ENCODE data around the gene VAV3. TPM values are rescaled to one million over a fixed set of nuclear protein-coding genes. Genes with fewer than 3 reads are reported as not detected.

VAV3 gene
- total and polyA plus RNA-seq, 2 of the 13 experiments (the other 11 are each of a cell fraction or from before 2014, with no cell fraction given), result 15.9 to 29.8 TPM

DNA sequence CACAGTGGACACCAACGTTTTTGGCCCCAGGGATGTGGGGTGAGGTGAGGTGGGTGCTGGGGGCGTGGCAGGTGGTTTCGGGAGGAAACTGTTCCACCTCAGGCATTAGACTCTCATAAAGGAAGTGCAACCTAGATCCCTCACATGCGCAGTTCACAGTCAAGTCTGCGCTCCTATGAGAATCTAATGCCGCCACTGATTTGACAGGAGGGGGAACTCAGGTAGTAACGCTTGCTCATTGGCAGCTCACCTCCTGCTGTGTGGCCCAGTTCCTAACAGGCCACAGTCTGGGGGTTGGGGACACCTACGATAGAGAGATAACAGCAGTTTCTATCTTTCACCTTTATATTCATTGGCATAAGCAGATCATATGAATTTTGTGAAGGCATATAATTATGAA lies 347.1 kb downstream of the VAV3 start:
- FAIRE-seq (no peak), ATAC-seq (no peak), DNase-seq (ENCODE audit: low spot score) (no peak)
- Histone ChIP-seq H3K4me2 (ENCODE audit: low read depth, low read length) (no peak overlapping the region), H3K9me3 (ENCODE audit: low read length) (peaks cover 1% of the 10 kb centered on the region; the same call in 1 of the 2 replicates), H3K9ac (ENCODE audit: insufficient read depth, low read depth, low read length) (no peak overlapping the region), H4K20me1 (ENCODE audit: insufficient read depth, low read length) (no peaks in the 10 kb centered on the region), H3K4me1 (ENCODE audit: insufficient read depth, low read length) (no peaks in the 10 kb centered on the region), H3K27ac (ENCODE audit: extremely low read length, insufficient read depth, low read length) (no peak overlapping the region), H3K79me2 (ENCODE audit: insufficient read depth, low read length) (no peaks in the 10 kb centered on the region), H3K36me3 (replicated peaks in 1 of 2; ENCODE audit: control insufficient read depth in 1 of 2, insufficient read depth in 2 of 2, low read length in 2 of 2) (no peaks in the 10 kb centered on the region; a peak in 1 of 5 replicates), H3K4me3 (replicated peaks in 1 of 3; ENCODE audit: insufficient read depth in 1 of 3, low read depth in 2 of 3, low read length in 3 of 3) (no peak overlapping the region), H3K27me3 (ENCODE audit: control insufficient read depth in 1 of 2, insufficient read depth in 2 of 2, low read length in 2 of 2) (no peaks in the 10 kb centered on the region), H2AFZ (ENCODE audit: low read length) (no peak overlapping the region)
- no TSS peak for BruUV-seq (replicated peaks)
- TF ChIP-seq RFXANK (CRISPR knock-in tag; IDR thresholded peaks at IDR 0.05), result no peak
- TF ChIP-seq SRF (IDR thresholded peaks at IDR 0.05; ENCODE audit: low read depth, low read length), result no peak
- intact Hi-C loops (cut with micrococcal nuclease; ENCODE audit: unreplicated experiment), result no loop called here
- WGBS (ENCODE audit: low lambda C conversion rate), result 85% methylated on average over 5 of the region's 8 CpGs
- ChIA-PET CTCF (ENCODE audit: low intra/inter-chr PET ratio, low total read pairs) (no interaction called here), POLR2A (no interaction called here)
- in situ Hi-C loops (cut with HindIII; ENCODE audit: extremely low pct_ligation_motif_present, low pct_unique_long_range_greater_than_20kb), result no loop called here

DNA sequence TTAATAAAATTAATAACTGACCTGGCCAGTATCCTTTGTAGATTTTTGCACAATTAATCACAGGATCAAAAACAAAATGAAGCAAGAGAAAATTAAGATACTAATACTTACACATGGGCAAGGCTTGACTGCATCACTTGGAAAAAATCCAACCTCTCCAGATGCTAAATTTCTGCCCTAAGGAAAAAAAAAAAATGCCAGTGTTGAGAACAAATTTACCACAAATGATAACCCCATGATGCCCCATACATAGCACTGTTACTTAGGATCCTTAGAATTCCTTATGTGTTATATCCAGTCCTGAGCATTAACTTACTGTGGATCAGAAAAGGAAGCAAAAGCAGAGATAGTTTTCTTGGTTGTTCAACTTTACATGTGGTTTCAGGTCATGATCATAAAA lies 347.5 kb downstream of the VAV3 start:
- no peak overlapping the region for H3K4me3 ChIP-seq (replicated peaks in 1 of 3; ENCODE audit: insufficient read depth in 1 of 3, low read depth in 2 of 3, low read length in 3 of 3)
- intact Hi-C loops (cut with micrococcal nuclease; ENCODE audit: unreplicated experiment) (no loop called here), in situ Hi-C loops (cut with HindIII; ENCODE audit: extremely low pct_ligation_motif_present, low pct_unique_long_range_greater_than_20kb) (no loop called here)
- no peaks in the 10 kb centered on the region for H3K79me2 ChIP-seq (ENCODE audit: insufficient read depth, low read length)
- H3K27me3 ChIP-seq (ENCODE audit: control insufficient read depth in 1 of 2, insufficient read depth in 2 of 2, low read length in 2 of 2), result no peaks in the 10 kb centered on the region
- no peaks in the 10 kb centered on the region; a peak in 1 of 5 replicates for H3K36me3 ChIP-seq (replicated peaks in 1 of 2; ENCODE audit: control insufficient read depth in 1 of 2, insufficient read depth in 2 of 2, low read length in 2 of 2)
- no peak overlapping the region for H3K9ac ChIP-seq (ENCODE audit: insufficient read depth, low read depth, low read length)
- no peak overlapping the region for H3K4me2 ChIP-seq (ENCODE audit: low read depth, low read length)
- H3K9me3 ChIP-seq (ENCODE audit: low read length), result peaks cover 6% of the 10 kb centered on the region
- H2AFZ ChIP-seq (ENCODE audit: low read length), result no peak overlapping the region
- no peak overlapping the region for H3K27ac ChIP-seq (ENCODE audit: extremely low read length, insufficient read depth, low read length)
- no peaks in the 10 kb centered on the region for H3K4me1 ChIP-seq (ENCODE audit: insufficient read depth, low read length)
- DNase-seq (ENCODE audit: low spot score) (no peak), ATAC-seq (no peak), FAIRE-seq (no peak)
- no peaks in the 10 kb centered on the region for H4K20me1 ChIP-seq (ENCODE audit: insufficient read depth, low read length)
- POLR2A ChIA-PET, result no interaction called here
- no TSS peak for BruUV-seq (replicated peaks)
- CTCF ChIA-PET (ENCODE audit: low intra/inter-chr PET ratio, low total read pairs), result no interaction called here
- TF ChIP-seq, protein P1, sequence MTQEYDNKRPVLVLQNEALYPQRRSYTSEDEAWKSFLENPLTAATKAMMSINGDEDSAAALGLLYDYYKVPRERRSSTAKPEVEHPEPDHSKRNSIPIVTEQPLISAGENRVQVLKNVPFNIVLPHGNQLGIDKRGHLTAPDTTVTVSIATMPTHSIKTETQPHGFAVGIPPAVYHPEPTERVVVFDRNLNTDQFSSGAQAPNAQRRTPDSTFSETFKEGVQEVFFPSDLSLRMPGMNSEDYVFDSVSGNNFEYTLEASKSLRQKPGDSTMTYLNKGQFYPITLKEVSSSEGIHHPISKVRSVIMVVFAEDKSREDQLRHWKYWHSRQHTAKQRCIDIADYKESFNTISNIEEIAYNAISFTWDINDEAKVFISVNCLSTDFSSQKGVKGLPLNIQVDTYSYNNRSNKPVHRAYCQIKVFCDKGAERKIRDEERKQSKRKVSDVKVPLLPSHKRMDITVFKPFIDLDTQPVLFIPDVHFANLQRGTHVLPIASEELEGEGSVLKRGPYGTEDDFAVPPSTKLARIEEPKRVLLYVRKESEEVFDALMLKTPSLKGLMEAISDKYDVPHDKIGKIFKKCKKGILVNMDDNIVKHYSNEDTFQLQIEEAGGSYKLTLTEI (CRISPR knock-in tag; conservative IDR thresholded peaks at IDR 0.05), result no peak
- TF ChIP-seq KAT2B (IDR thresholded peaks at IDR 0.05; ENCODE audit: borderline replicate concordance, low read depth, low read length) (no peak), ZNF331 (CRISPR knock-in tag; IDR thresholded peaks at IDR 0.05) (no peak), ZNF468 (CRISPR knock-in tag; IDR thresholded peaks at IDR 0.05) (no peak), KDM3A (CRISPR knock-in tag; IDR thresholded peaks at IDR 0.05; ENCODE audit: low read depth) (no peak), FOXC1 (CRISPR knock-in tag; IDR thresholded peaks at IDR 0.05; ENCODE audit: borderline replicate concordance) (no peak), NR2F1 (CRISPR knock-in tag; IDR thresholded peaks at IDR 0.05) (no peak), JDP2 (CRISPR knock-in tag; IDR thresholded peaks at IDR 0.05; ENCODE audit: borderline replicate concordance) (no peak), SALL2 (CRISPR knock-in tag; IDR thresholded peaks at IDR 0.05) (no peak), ZSCAN21 (CRISPR knock-in tag; IDR thresholded peaks at IDR 0.05; ENCODE audit: borderline replicate concordance) (no peak), IRF2 (CRISPR knock-in tag; IDR thresholded peaks at IDR 0.05) (no peak)
- TF ChIP-seq, protein P2, sequence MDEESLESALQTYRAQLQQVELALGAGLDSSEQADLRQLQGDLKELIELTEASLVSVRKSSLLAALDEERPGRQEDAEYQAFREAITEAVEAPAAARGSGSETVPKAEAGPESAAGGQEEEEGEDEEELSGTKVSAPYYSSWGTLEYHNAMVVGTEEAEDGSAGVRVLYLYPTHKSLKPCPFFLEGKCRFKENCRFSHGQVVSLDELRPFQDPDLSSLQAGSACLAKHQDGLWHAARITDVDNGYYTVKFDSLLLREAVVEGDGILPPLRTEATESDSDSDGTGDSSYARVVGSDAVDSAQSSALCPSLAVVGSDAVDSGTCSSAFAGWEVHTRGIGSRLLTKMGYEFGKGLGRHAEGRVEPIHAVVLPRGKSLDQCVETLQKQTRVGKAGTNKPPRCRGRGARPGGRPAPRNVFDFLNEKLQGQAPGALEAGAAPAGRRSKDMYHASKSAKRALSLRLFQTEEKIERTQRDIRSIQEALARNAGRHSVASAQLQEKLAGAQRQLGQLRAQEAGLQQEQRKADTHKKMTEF (CRISPR knock-in tag; IDR thresholded peaks at IDR 0.05), result no peak
- TF ChIP-seq, protein P3, sequence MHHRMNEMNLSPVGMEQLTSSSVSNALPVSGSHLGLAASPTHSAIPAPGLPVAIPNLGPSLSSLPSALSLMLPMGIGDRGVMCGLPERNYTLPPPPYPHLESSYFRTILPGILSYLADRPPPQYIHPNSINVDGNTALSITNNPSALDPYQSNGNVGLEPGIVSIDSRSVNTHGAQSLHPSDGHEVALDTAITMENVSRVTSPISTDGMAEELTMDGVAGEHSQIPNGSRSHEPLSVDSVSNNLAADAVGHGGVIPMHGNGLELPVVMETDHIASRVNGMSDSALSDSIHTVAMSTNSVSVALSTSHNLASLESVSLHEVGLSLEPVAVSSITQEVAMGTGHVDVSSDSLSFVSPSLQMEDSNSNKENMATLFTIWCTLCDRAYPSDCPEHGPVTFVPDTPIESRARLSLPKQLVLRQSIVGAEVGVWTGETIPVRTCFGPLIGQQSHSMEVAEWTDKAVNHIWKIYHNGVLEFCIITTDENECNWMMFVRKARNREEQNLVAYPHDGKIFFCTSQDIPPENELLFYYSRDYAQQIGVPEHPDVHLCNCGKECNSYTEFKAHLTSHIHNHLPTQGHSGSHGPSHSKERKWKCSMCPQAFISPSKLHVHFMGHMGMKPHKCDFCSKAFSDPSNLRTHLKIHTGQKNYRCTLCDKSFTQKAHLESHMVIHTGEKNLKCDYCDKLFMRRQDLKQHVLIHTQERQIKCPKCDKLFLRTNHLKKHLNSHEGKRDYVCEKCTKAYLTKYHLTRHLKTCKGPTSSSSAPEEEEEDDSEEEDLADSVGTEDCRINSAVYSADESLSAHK (CRISPR knock-in tag; IDR thresholded peaks at IDR 0.05; ENCODE audit: borderline replicate concordance), result no peak
